Mesenchymal stem cell (in vitro differentiated cells and primary cell): ENCODE results near the gene OAS3.
"Not testable (repeated sequence)": the region's sequence is repeated elsewhere in the genome, so short reads cannot be mapped to it uniquely, and the experiment has no call there.

Experiments used
- DNase-seq: peaks from one replicate; pipeline ENCODE4 v3.0.0-alpha.2; 2013
- H2AFZ ChIP-seq: one replicate; pipeline ENCODE4 v1.6.1; 2013; ENCODE audit warnings: low read depth, mild to moderate bottlenecking, control low read depth, inconsistent platforms, low read length, moderate library complexity
- H2AK5ac ChIP-seq: 2 replicates; pipeline ENCODE4 v1.6.1; 2013; ENCODE audit warnings: low read length, moderate library complexity, mild to moderate bottlenecking, inconsistent platforms; ENCODE audit not compliant: severe bottlenecking
- H2BK120ac ChIP-seq: one replicate; pipeline ENCODE4 v1.6.1; 2013; ENCODE audit warnings: low read depth, mild to moderate bottlenecking, inconsistent platforms, low read length, moderate library complexity
- H2BK12ac ChIP-seq, 2 experiments: one replicate each; pipeline ENCODE4 v1.6.1; 2013; ENCODE audit warnings: inconsistent platforms in 2 of 2, low read length in 2 of 2, mild to moderate bottlenecking in 2 of 2, moderate library complexity in 2 of 2, control low read depth in 1 of 2
- H2BK15ac ChIP-seq: one replicate; pipeline ENCODE4 v1.6.1; 2013; ENCODE audit warnings: mild to moderate bottlenecking, low read depth, inconsistent platforms; ENCODE audit not compliant: poor library complexity, severe bottlenecking
- H2BK5ac ChIP-seq: 2 replicates; pipeline ENCODE4 v1.6.1; 2013; ENCODE audit warnings: low read depth, mild to moderate bottlenecking, low read length, control low read depth, inconsistent platforms; ENCODE audit not compliant: poor library complexity, severe bottlenecking
- H3K14ac ChIP-seq, 2 experiments: one replicate each; pipeline ENCODE4 v1.6.1; 2013; ENCODE audit warnings: inconsistent platforms in 2 of 2, low read length in 2 of 2, control low read depth in 1 of 2, mild to moderate bottlenecking in 1 of 2, moderate library complexity in 1 of 2
- H3K18ac ChIP-seq, 2 experiments: one replicate each; pipeline ENCODE4 v1.6.1; 2013; ENCODE audit warnings: inconsistent platforms in 2 of 2, low read length in 2 of 2, control low read depth in 1 of 2, low read depth in 1 of 2, mild to moderate bottlenecking in 1 of 2
- H3K23ac ChIP-seq, 2 experiments: one replicate each; pipeline ENCODE4 v1.6.1; 2013; ENCODE audit warnings: inconsistent platforms in 2 of 2, low read length in 2 of 2, mild to moderate bottlenecking in 2 of 2, moderate library complexity in 2 of 2, control low read depth in 1 of 2
- H3K27ac ChIP-seq: 2 replicates; pipeline ENCODE4 v1.5.1; 2013; ENCODE audit warnings: mild to moderate bottlenecking, moderate library complexity, low read length, control low read depth, inconsistent platforms; ENCODE audit not compliant: poor library complexity, severe bottlenecking
- H3K27me3 ChIP-seq, 2 experiments: 2 replicates each; pipeline versions ENCODE4 v1.6.1 to v1.7.0; 2013; ENCODE audit warnings: low read length in 2 of 2, mild to moderate bottlenecking in 2 of 2, moderate library complexity in 2 of 2, control low read depth in 1 of 2, inconsistent platforms in 1 of 2; ENCODE audit not compliant: control insufficient read depth in 1 of 2, insufficient read depth in 1 of 2
- H3K36me3 ChIP-seq, 2 experiments: 2 replicates each; pipeline versions ENCODE4 v1.6.1 to v1.7.0; 2013; ENCODE audit warnings: low read length in 2 of 2, control low read depth in 1 of 2, inconsistent platforms in 1 of 2, low read depth in 1 of 2, mild to moderate bottlenecking in 1 of 2; ENCODE audit not compliant: insufficient read depth in 2 of 2, control insufficient read depth in 1 of 2
- H3K4ac ChIP-seq, 2 experiments: one replicate each; pipeline ENCODE4 v1.6.1; 2013; ENCODE audit warnings: inconsistent platforms in 2 of 2, low read length in 2 of 2, mild to moderate bottlenecking in 2 of 2, moderate library complexity in 2 of 2, control low read depth in 1 of 2, low read depth in 1 of 2
- H3K4me1 ChIP-seq: 2 replicates; pipeline ENCODE4 v1.6.1; 2013; ENCODE audit warnings: low read depth, low read length, control low read depth; ENCODE audit not compliant: control insufficient read depth, insufficient read depth
- H3K4me2 ChIP-seq: 2 replicates; pipeline ENCODE4 v1.6.1; 2013; ENCODE audit warnings: low read length, mild to moderate bottlenecking, inconsistent platforms; ENCODE audit not compliant: poor library complexity, severe bottlenecking
- H3K4me3 ChIP-seq, 2 experiments: 2 replicates each; pipeline versions ENCODE4 v1.5.1 to v1.7.0; 2013; ENCODE audit warnings: low read length in 2 of 2, mild to moderate bottlenecking in 2 of 2, control low read depth in 1 of 2, low read depth in 1 of 2; ENCODE audit not compliant: insufficient read depth in 1 of 2
- H3K79me1 ChIP-seq: replicated peaks from 2 replicates; pipeline ENCODE4 v1.6.1; 2013; ENCODE audit warnings: mild to moderate bottlenecking, control low read depth, low read length, inconsistent platforms; ENCODE audit not compliant: poor library complexity, severe bottlenecking
- H3K9ac ChIP-seq: 2 replicates; pipeline ENCODE4 v1.7.0; 2013; ENCODE audit warnings: mild to moderate bottlenecking, low read length, moderate library complexity
- H3K9me3 ChIP-seq: 2 replicates; pipeline ENCODE4 v1.7.0; 2013; ENCODE audit warnings: mild to moderate bottlenecking, low read length; ENCODE audit not compliant: control insufficient read depth
- H4K8ac ChIP-seq: one replicate; pipeline ENCODE4 v1.6.1; 2013; ENCODE audit warnings: inconsistent platforms, mild to moderate bottlenecking, low read length, moderate library complexity
- H4K91ac ChIP-seq: one replicate; pipeline ENCODE4 v1.6.1; 2013; ENCODE audit warnings: mild to moderate bottlenecking, low read length, inconsistent platforms
- WGBS: methylation state at CpG from one replicate; pipeline ENCODE4 v1.1.7; 2013; ENCODE audit warnings: mixed read lengths; 5-methylcytosine and 5-hydroxymethylcytosine counted together

OAS3 gene

GRCh38 chr12:112916270-112916669, 22.0 kb upstream of the OAS3 start:
- H3K4me2 ChIP-seq, result no peak overlapping the region
- 93% methylated on average over 5 of the region's 5 CpGs for WGBS

DNA sequence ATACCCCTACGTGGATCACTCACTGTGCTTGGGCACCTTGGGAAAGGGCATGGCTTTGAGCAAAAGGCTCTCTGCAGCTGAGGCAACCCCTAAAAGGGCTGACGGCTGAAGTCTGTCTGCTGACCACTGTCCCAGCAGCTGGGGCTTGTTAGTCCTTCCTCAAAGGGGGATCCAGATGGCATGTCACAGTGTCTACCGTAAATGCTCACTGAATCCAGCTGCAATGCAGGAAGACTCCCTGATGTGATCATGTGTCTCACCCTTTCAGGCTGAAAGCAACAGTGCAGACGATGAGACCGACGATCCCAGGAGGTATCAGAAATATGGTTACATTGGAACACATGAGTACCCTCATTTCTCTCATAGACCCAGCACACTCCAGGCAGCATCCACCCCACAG, 19.2 kb upstream of the OAS3 start:
- no peak overlapping the region for H2AFZ ChIP-seq
- no peak overlapping the region for H4K8ac ChIP-seq
- WGBS, result 78% methylated on average over 6 of the region's 6 CpGs
- no peaks in the 10 kb centered on the region for H3K79me1 ChIP-seq
- no peak overlapping the region for H3K23ac ChIP-seq
- no peak overlapping the region for H2BK12ac ChIP-seq
- H3K27me3 ChIP-seq, result no peaks in the 10 kb centered on the region
- H3K4me2 ChIP-seq, result no peak overlapping the region
- H3K14ac ChIP-seq, result no peak overlapping the region
- no peak overlapping the region for H2BK5ac ChIP-seq
- no peak overlapping the region for H3K9ac ChIP-seq
- H3K36me3 ChIP-seq, result peaks cover 6 to 50% of the 10 kb centered on the region in 2 experiments
- H4K91ac ChIP-seq, result no peak overlapping the region
- peaks cover under 1% of the 10 kb centered on the region for H3K9me3 ChIP-seq
- H3K4ac ChIP-seq, result no peak overlapping the region
- H2BK15ac ChIP-seq, result no peak overlapping the region
- H2AK5ac ChIP-seq, result no peak overlapping the region
- H3K4me3 ChIP-seq, result no peak overlapping the region
- H2BK120ac ChIP-seq, result no peak overlapping the region
- no peak overlapping the region for H3K27ac ChIP-seq
- DNase-seq, result no peak
- no peak overlapping the region for H3K18ac ChIP-seq
- H3K4me1 ChIP-seq, result no peaks in the 10 kb centered on the region

More at GRCh38 chr12:112916270-112916669, 22.0 kb upstream of the OAS3 start:
- H3K27ac ChIP-seq, result no peak overlapping the region
- no peak overlapping the region for H4K91ac ChIP-seq
- no peak overlapping the region for H3K9ac ChIP-seq
- no peak for DNase-seq
- no peak overlapping the region for H3K23ac ChIP-seq
- H4K8ac ChIP-seq, result no peak overlapping the region
- no peaks in the 10 kb centered on the region for H3K4me1 ChIP-seq
- no peak overlapping the region for H3K14ac ChIP-seq
- no peak overlapping the region for H2AK5ac ChIP-seq
- no peak overlapping the region for H2BK12ac ChIP-seq
- H3K27me3 ChIP-seq, result no peaks in the 10 kb centered on the region
- H2BK5ac ChIP-seq, result no peak overlapping the region
- no peak overlapping the region for H3K4ac ChIP-seq
- H3K36me3 ChIP-seq, result peaks cover 6 to 70% of the 10 kb centered on the region in 2 experiments
- H2AFZ ChIP-seq, result no peak overlapping the region
- H3K18ac ChIP-seq, result no peak overlapping the region
- no peak overlapping the region for H3K4me3 ChIP-seq
- H3K9me3 ChIP-seq, result peaks cover 29% of the 10 kb centered on the region
- no peak overlapping the region for H2BK15ac ChIP-seq
- H2BK120ac ChIP-seq, result no peak overlapping the region
- H3K79me1 ChIP-seq, result no peaks in the 10 kb centered on the region

GRCh38 chr12:112924986-112925385, 13.3 kb upstream of the OAS3 start:
- Histone ChIP-seq H3K18ac (no peak overlapping the region), H3K4me2 (no peak overlapping the region), H2BK5ac (no peak overlapping the region), H2AK5ac (no peak overlapping the region), H3K4ac (no peak overlapping the region), H2BK120ac (no peak overlapping the region), H3K23ac (no peak overlapping the region), H2AFZ (no peak overlapping the region), H4K8ac (no peak overlapping the region), H3K4me3 (peak overlapping the region in 1 of 2 experiments; percentile 71), H3K9me3 (no peaks in the 10 kb centered on the region), H3K79me1 (no peaks in the 10 kb centered on the region), H3K36me3 (peaks cover 0 to 12% of the 10 kb centered on the region in 2 experiments), H3K27ac (no peak overlapping the region), H4K91ac (no peak overlapping the region), H3K9ac (peak overlapping the region; percentile 56), H3K27me3 (no peaks in the 10 kb centered on the region), H2BK12ac (no peak overlapping the region), H3K4me1 (peaks cover 5% of the 10 kb centered on the region), H3K14ac (no peak overlapping the region), H2BK15ac (no peak overlapping the region)
- no peak for DNase-seq
- WGBS, result 62% methylated on average over 7 of the region's 7 CpGs

DNA sequence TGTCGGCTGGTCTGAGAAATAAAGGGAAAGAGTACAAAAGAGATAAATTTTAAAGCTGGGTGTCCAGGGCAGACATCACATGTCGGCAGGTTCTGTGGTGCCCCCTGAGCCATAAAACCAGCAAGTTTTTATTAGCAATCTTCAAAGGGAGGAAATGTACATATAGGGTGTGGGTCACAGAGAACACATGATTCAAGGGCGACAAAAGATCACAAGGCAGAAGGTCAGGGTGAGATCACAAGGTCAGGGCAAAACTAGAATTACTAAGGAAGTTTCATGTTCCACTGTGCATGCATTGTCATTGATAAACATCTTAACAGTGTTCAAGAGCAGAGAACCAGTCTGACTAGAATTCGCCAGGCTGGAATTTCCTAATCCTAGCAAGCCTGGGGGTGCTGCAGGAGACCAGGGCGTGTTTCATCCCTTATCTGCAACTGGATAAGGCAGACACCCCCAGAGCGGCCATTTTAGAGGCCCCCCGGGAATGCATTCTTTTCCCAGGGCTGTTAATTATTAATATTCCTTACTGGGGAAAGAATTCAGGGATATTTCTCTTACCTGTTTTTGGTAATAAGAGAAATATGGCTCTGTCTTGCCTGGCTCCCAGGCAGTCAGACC, 11.7 kb upstream of the OAS3 start:
- not testable (repeated sequence) for H2BK5ac ChIP-seq, H3K4me2 ChIP-seq, H3K27me3 ChIP-seq, H4K8ac ChIP-seq, H3K27ac ChIP-seq, H3K4ac ChIP-seq, H3K79me1 ChIP-seq, H3K9me3 ChIP-seq, H2AK5ac ChIP-seq, H3K4me3 ChIP-seq, H2AFZ ChIP-seq, H3K23ac ChIP-seq, H2BK12ac ChIP-seq, H2BK120ac ChIP-seq, H2BK15ac ChIP-seq, H3K4me1 ChIP-seq, H3K14ac ChIP-seq, DNase-seq, H3K9ac ChIP-seq, H3K18ac ChIP-seq, H3K36me3 ChIP-seq, H4K91ac ChIP-seq
- 63% methylated on average over 5 of the region's 7 CpGs for WGBS
